B cell (primary cell): Measurements from ENCODE around the gene EXOC6B.

Source experiments
- EZH2 ChIP-seq: IDR thresholded peaks from 2 replicates; pipeline ENCODE4 v1.6.1; 2012; ENCODE audit warnings: borderline replicate concordance, low read depth, mild to moderate bottlenecking, moderate library complexity, low read length; ENCODE audit not compliant: insufficient read depth, poor library complexity, severe bottlenecking
- TF ChIP-seq, protein P1 (sequence below): fragments of 200-600 bp; IDR thresholded peaks from one replicate; pipeline ENCODE4 v1.8.0; 2022; ENCODE audit warnings: antibody characterized with exemption, mild to moderate bottlenecking

DNA sequence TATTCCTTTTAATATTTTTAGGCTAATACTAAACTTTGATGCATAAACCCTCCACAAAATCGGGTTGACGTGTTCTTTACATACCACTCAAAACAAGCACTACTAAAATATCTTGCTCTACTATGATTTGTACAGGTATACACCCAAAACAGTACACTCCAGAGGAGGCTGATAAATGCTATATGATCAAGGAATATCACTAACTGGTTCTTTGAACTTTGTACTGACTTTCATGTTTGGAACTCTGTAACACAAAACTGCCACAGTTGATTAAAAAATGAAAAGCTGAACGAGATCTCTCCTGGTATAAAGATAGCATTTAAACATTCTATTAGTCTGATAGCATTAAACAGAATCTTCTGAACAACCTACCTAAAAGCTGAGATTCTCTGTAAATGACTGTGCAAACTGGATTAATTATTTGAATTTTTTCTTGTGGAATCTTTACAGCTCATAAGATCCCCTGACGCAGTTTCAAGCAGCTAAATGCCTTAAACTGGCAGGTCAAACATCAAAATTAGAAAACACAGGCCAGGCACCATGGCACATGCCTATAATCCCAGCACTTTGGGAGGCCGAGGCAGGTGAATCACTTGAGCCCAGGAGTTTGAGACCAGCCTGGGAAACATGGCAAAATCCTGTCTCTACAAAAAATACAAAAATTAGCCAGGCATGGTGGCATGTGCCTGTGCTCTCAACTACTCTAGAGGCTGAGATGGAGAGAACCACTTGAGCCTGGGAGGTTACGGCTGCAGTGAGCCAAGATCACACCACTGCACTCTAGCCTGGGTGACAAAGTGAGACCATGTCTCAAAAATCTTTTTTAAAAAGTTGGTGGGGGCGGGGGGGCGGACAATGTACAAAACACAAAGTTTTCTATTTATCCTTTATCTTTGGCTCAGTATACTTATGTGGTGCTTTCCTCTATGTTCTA lies 150.6 kb downstream of the EXOC6B start:
- TF ChIP-seq, protein P1, sequence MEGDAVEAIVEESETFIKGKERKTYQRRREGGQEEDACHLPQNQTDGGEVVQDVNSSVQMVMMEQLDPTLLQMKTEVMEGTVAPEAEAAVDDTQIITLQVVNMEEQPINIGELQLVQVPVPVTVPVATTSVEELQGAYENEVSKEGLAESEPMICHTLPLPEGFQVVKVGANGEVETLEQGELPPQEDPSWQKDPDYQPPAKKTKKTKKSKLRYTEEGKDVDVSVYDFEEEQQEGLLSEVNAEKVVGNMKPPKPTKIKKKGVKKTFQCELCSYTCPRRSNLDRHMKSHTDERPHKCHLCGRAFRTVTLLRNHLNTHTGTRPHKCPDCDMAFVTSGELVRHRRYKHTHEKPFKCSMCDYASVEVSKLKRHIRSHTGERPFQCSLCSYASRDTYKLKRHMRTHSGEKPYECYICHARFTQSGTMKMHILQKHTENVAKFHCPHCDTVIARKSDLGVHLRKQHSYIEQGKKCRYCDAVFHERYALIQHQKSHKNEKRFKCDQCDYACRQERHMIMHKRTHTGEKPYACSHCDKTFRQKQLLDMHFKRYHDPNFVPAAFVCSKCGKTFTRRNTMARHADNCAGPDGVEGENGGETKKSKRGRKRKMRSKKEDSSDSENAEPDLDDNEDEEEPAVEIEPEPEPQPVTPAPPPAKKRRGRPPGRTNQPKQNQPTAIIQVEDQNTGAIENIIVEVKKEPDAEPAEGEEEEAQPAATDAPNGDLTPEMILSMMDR: no peak
- TF ChIP-seq EZH2: no peak
